A172 (cell line): ENCODE data around the gene ANKRD63. TPM values are rescaled to one million over a fixed set of nuclear protein-coding genes. Genes with fewer than 3 reads are reported as not detected.
A peak's percentile ranks its signal among the peaks of the same experiment; 100 is the strongest.

ENCODE experiments used
- DNase-seq: peaks from one replicate; pipeline ENCODE4 v3.0.0-alpha.2; 2015; ENCODE audit warnings: low spot score
- total RNA-seq: library from RNA; depleted of rRNA; stranded (reverse); fragments of >200 nt; shearing (Covaris generic); gene quantifications from 2 replicates; pipeline ENCODE4 v1.2.3, GENCODE V29; 2014

The ANKRD63 gene
- total RNA-seq, 1 experiment from 2014 or later: not detected

GRCh38 chr15:40279437-40280141, 3.3 kb downstream of the ANKRD63 start:
- peak; percentile 38 for DNase-seq

DNA sequence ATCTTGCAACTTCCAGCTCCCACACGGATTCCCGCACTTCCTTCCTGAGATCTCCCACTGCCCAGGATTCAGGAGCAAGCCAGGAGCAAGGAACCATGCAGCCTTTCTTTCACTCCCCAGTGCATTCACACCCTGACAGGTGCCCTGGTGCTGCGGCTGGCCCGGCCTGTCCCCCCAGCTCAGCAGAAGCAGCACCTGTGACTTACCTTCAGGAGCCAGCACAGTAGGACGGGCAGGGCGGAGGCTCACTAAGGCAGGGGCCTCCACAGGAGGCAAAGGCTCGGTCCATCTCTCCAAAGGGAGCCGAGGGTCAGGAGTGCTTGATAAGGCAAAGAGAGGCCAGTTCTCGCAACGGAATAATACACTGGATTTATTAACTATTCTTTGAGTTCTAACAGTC, 4.8 kb downstream of the ANKRD63 start:
- DNase-seq: no peak

GRCh38 chr15:40277471-40277870, 5.4 kb downstream of the ANKRD63 start:
- DNase-seq: no peak

- DNase-seq: no peak
Measured at GRCh38 chr15:40276927-40277326, 5.9 kb downstream of the ANKRD63 start.

DNA sequence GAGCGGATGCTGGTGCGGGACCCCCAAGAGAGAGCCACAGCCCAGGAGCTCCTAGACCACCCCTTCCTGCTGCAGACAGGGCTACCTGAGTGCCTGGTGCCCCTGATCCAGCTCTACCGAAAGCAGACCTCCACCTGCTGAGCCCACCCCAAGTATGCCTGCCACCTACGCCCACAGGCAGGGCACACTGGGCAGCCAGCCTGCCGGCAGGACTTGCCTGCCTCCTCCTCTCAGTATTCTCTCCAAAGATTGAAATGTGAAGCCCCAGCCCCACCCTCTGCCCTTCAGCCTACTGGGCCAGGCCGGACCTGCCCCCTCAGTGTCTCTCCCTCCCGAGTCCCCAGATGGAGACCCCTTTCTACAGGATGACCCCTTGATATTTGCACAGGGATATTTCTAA, 6.9 kb downstream of the ANKRD63 start:
- DNase-seq: no peak

GRCh38 chr15:40275523-40275922, 7.3 kb downstream of the ANKRD63 start:
- DNase-seq: no peak

DNA sequence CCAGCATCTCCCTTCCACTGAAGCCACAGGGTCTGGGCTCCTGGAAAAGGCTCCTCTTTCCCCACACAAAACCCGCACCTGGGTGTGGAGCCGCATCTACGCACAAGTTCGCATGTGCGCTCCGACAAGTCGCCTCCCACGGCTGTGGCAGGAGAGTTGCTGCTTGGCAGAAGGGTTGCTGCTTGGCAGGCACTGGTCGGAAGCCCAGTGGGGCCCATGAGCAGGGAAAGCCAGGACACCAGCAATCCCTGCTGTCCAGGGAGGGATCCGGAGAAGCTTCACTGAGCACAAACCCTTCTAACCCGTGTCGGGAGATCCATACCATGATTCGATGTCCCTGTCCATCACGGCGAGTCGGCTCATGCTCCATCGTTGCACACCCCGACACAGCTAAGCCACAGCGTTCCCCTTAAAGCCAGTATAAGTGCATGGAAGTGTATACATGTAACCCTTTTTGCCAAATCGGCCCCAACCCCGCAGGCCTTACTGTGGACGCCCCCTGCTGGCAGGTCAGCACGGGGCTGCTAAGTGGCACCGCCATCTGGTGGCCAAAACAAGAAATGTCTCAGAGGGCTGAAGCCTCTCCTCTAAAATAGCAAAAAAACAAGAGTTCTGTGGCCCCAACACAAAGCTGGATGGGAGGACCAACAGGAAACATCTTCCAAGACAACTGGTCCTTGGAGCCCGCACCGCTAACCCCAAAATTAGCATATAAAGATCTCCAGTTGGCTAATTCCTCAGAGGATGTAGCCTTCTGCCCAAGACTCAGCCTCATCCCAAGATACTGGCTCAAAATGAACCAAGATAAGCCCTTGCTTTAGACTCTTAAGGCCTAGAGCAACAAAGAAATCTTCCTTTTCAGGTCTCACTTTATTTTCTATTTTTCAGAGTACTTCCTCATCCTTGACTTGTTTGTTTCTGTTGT, 8.3 kb downstream of the ANKRD63 start:
- DNase-seq: peak; percentile 67

- DNase-seq: no peak
Measured at GRCh38 chr15:40273428-40273827, 9.4 kb downstream of the ANKRD63 start.

- DNase-seq: no peak
Measured at GRCh38 chr15:40272485-40273056, 10.3 kb downstream of the ANKRD63 start.

DNA sequence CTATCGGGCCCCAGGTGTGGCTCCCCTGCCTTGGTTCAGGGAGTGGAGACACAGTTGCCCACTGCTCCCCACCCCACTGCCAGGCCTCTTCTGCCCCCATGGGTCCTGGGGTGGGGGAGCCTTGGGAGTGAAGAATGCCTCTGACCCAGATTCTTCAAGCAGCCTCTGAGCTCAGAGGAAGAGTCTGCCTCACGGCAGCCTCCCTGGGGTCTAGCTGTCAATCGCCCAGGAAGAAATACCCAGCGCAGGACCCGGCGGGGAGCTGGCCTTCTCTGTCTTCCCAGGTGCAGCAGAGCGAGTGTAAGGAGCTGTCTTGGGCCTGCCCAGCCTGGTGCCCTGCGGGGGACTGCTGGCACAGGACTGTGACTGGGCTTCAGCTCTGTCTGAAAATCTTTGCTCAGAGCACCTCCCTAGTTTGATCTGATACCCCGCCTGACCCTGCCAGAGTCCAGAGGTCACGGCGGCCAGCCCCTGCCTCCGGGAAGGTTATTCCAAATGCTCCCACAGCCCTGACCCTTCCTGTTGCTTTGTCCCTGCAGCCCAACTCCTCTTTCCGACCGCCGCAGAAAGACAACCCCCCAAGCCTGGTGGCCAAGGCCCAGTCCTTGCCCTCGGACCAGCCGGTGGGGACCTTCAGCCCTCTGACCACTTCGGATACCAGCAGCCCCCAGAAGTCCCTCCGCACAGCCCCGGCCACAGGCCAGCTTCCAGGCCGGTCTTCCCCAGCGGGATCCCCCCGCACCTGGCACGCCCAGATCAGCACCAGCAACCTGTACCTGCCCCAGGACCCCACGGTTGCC, 11.0 kb downstream of the ANKRD63 start:
- DNase-seq: no peak

GRCh38 chr15:40270246-40270995, 12.4 kb downstream of the ANKRD63 start:
- DNase-seq: no peak

GRCh38 chr15:40269604-40270003, 13.3 kb downstream of the ANKRD63 start:
- DNase-seq: no peak

DNA sequence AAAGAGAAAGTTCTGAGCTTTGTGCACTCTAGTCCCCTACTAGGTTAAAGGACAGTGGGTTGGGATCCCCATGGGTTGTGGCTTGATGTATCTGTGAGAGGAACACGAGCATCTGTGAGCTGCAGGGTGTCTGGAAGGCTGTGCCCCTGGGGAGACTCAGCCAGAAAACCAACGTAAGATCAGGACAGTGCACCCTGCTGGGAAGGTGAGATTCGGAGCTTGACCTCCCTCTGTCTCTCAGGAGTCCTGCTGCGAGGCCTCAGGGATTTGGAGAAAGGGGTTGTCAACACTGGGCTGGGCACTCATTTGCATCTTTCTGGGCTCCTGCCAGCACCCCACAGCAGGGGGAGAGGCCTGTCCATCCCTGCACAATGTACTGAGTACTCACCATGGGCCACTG, 15.2 kb downstream of the ANKRD63 start:
- DNase-seq: peak; percentile 41

DNA sequence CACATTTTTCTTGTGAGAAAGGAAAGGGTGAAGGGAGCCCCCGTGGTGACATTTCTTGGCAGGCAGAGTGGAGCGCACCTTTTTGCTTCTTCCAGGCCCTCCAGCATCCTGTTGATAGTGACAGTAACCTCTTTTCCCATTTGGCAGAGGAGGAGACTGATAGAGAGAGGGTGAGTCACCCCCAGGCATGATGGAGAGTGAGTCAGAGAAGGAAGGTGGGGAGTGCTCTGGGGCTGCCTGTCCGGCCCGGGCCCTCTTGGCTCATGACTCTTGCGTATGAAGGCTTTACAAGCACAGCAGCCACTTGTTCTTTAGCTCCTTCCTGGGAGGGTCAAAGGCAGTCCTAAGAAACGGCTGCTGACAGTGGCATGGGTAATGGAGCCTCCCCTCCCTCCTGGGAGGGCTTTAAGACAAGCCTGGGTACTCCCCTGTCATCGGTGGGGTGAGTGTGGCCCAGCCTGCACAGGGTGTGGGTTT, 16.0 kb downstream of the ANKRD63 start:
- DNase-seq: peak; percentile 98

DNA sequence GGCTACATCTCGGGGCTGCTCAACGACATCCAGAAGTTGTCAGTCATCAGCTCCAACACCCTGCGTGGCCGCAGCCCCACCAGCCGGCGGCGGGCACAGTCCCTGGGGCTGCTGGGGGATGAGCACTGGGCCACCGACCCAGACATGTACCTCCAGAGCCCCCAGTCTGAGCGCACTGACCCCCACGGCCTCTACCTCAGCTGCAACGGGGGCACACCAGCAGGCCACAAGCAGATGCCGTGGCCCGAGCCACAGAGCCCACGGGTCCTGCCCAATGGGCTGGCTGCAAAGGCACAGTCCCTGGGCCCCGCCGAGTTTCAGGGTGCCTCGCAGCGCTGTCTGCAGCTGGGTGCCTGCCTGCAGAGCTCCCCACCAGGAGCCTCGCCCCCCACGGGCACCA, 17.0 kb downstream of the ANKRD63 start:
- no peak for DNase-seq

GRCh38 chr15:40265355-40265754, 17.5 kb downstream of the ANKRD63 start:
- DNase-seq: peak; percentile 27

DNA sequence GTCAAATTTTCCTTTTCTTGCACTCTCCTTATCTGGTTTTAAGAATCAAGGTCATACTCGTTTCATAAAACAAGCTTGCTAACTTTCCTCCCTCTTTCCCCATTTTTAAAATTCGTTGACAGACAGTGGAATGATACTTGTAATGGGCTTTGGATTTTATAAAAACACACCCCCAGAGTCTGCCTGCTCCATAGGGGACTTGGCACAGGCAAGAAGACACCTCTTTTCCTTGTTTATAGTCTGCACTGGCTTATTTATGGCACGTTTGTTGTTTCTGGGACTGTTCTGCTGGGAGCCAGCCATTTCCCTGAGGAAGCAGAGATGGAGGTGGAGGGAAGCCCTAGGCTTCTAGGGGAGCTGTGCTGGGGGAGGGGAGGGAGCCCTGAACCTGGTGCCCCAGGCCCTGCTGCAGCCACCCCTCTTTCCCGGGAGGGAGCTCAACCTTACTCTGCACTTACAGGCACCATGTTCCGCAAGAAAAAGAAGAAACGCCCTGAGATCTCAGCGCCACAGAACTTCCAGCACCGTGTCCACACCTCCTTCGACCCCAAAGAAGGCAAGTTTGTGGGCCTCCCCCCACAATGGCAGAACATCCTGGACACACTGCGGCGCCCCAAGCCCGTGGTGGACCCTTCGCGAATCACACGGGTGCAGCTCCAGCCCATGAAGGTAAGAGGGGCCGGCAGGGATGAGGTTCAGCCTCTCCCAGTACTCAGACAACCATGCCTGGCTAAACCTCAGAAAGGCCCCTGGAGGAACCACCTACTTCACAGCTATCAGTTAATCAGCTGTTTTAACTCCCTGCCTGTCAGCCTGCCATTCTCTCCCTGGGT, 18.3 kb downstream of the ANKRD63 start:
- no peak for DNase-seq

DNA sequence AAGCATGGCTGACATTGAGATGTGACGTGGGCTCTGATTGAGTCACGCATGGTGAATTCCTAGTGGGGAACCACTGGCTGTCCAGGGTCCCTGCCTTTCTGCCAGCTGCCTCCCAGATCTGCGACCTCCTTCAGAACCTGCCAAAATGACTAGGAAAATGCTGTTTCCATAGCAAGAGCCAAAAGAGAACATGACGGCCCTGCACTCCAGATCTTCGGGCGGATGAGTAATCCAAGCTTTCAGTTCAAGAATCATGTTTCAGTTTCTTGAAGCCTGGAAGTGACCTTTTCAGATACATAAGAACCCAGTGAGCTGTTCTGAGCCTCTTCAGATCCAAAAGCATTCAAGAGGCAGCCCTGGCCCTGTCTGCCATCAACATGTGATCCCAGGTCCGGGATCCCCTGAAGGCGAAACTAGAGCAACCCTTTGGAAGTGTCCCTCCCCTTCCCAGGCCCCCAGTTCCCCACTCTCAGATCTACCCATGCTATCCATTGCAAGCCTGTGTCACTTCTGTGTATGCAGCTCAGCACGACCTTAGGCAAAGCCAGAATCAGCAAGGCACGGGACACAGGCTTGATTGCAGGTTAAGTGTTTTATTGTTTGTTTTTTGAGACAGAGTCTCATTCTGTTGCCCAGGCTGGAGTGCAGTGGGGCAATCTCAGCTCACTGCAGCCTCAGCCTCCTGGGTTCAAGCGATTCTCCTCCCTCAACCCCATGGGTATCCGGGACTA, 19.7 kb downstream of the ANKRD63 start:
- no peak for DNase-seq

GRCh38 chr15:40259021-40259420, 23.8 kb downstream of the ANKRD63 start:
- DNase-seq: no peak
